ENCODE measurements around the gene ANKRD63. TPM values are rescaled to one million over a fixed set of nuclear protein-coding genes. Genes with fewer than 3 reads are reported as not detected.

The ANKRD63 gene
- total and polyA plus RNA-seq, 9 of the 15 experiments (the other 6 are each of a cell fraction or from before 2014, with no cell fraction given), result 1.3 to 2.0 (median 1.8) TPM; not detected in 6

- TF ChIP-seq, protein P1, sequence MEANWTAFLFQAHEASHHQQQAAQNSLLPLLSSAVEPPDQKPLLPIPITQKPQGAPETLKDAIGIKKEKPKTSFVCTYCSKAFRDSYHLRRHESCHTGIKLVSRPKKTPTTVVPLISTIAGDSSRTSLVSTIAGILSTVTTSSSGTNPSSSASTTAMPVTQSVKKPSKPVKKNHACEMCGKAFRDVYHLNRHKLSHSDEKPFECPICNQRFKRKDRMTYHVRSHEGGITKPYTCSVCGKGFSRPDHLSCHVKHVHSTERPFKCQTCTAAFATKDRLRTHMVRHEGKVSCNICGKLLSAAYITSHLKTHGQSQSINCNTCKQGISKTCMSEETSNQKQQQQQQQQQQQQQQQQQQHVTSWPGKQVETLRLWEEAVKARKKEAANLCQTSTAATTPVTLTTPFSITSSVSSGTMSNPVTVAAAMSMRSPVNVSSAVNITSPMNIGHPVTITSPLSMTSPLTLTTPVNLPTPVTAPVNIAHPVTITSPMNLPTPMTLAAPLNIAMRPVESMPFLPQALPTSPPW (CRISPR knock-in tag; IDR thresholded peaks at IDR 0.05), result no peak
- TF ChIP-seq RCOR1 (IDR thresholded peaks at IDR 0.05; ENCODE audit: borderline replicate concordance in 1 of 2, low read depth in 2 of 2, low read length in 2 of 2), result no peak
- TF ChIP-seq ZFPM2 (CRISPR knock-in tag; IDR thresholded peaks at IDR 0.05), result no peak
- no peak for TF ChIP-seq PHF21A (IDR thresholded peaks at IDR 0.05; ENCODE audit: borderline replicate concordance, low read depth)
- TF ChIP-seq RBFOX2 (IDR thresholded peaks at IDR 0.05; ENCODE audit: low read depth, low read length), result no peak
- TF ChIP-seq, protein P2, sequence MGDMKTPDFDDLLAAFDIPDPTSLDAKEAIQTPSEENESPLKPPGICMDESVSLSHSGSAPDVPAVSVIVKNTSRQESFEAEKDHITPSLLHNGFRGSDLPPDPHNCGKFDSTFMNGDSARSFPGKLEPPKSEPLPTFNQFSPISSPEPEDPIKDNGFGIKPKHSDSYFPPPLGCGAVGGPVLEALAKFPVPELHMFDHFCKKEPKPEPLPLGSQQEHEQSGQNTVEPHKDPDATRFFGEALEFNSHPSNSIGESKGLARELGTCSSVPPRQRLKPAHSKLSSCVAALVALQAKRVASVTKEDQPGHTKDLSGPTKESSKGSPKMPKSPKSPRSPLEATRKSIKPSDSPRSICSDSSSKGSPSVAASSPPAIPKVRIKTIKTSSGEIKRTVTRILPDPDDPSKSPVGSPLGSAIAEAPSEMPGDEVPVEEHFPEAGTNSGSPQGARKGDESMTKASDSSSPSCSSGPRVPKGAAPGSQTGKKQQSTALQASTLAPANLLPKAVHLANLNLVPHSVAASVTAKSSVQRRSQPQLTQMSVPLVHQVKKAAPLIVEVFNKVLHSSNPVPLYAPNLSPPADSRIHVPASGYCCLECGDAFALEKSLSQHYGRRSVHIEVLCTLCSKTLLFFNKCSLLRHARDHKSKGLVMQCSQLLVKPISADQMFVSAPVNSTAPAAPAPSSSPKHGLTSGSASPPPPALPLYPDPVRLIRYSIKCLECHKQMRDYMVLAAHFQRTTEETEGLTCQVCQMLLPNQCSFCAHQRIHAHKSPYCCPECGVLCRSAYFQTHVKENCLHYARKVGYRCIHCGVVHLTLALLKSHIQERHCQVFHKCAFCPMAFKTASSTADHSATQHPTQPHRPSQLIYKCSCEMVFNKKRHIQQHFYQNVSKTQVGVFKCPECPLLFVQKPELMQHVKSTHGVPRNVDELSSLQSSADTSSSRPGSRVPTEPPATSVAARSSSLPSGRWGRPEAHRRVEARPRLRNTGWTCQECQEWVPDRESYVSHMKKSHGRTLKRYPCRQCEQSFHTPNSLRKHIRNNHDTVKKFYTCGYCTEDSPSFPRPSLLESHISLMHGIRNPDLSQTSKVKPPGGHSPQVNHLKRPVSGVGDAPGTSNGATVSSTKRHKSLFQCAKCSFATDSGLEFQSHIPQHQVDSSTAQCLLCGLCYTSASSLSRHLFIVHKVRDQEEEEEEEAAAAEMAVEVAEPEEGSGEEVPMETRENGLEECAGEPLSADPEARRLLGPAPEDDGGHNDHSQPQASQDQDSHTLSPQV (IDR thresholded peaks at IDR 0.05), result no peak
Measured at GRCh38 chr15:40269604-40270003, 13.3 kb downstream of the ANKRD63 start (continued).

Data from K562 (cell line).